GM23338 (cell line): Measurements from ENCODE around the gene GPR55. TPM values are rescaled to one million over a fixed set of nuclear protein-coding genes. Genes with fewer than 3 reads are reported as not detected.

ENCODE experiments used
- ATAC-seq: fragments of 200-7000 bp; cut with Tn5 transposase; 3 replicates; pipeline ENCODE4 v1.9.1; 2020
- DNase-seq: peaks from one replicate; pipeline ENCODE4 v3.0.0-alpha.2; 2015; ENCODE audit warnings: low spot score
- H2AFZ ChIP-seq: fragments of 200-600 bp; sonication (generic); 2 replicates; pipeline ENCODE4 v1.8.0; 2016; ENCODE audit warnings: antibody characterized with exemption, mild to moderate bottlenecking, moderate library complexity
- H3F3A ChIP-seq: fragments of 200-600 bp; sonication (generic); replicated peaks from 2 replicates; pipeline ENCODE4 v1.8.0; 2017; ENCODE audit warnings: antibody characterized with exemption, mixed run types, low read depth
- H3K27ac ChIP-seq: fragments of 200-600 bp; sonication (generic); 2 replicates; pipeline ENCODE4 v1.6.1; 2016; ENCODE audit warnings: low read depth
- H3K27me3 ChIP-seq: fragments of 200-600 bp; sonication (generic); 2 replicates; pipeline ENCODE4 v1.8.0; 2016; ENCODE audit warnings: mild to moderate bottlenecking, mixed run types, moderate library complexity; ENCODE audit not compliant: insufficient read depth
- H3K36me3 ChIP-seq: fragments of 200-600 bp; sonication (generic); 2 replicates; pipeline ENCODE4 v1.8.0; 2016; ENCODE audit warnings: mild to moderate bottlenecking; ENCODE audit not compliant: insufficient read depth
- H3K4me1 ChIP-seq: fragments of 200-600 bp; sonication (generic); 2 replicates; pipeline ENCODE4 v1.8.0; 2016; ENCODE audit warnings: mild to moderate bottlenecking, moderate library complexity; ENCODE audit not compliant: insufficient read depth
- H3K4me2 ChIP-seq: fragments of 200-600 bp; sonication (generic); 2 replicates; pipeline ENCODE4 v1.7.1; 2017; ENCODE audit warnings: mixed run types
- H3K4me3 ChIP-seq: fragments of 200-600 bp; sonication (generic); 2 replicates; pipeline ENCODE4 v1.6.1; 2016; ENCODE audit warnings: mixed run types
- H3K79me2 ChIP-seq: fragments of 200-600 bp; sonication (generic); replicated peaks from 2 replicates; pipeline ENCODE4 v1.8.0; 2017; ENCODE audit warnings: mild to moderate bottlenecking; ENCODE audit not compliant: insufficient read depth
- H3K9me2 ChIP-seq: fragments of 200-600 bp; sonication (generic); 2 replicates; pipeline ENCODE4 v1.8.0; 2017; ENCODE audit not compliant: insufficient read depth
- H4K20me1 ChIP-seq: fragments of 200-600 bp; sonication (generic); replicated peaks from 2 replicates; pipeline ENCODE4 v1.8.0; 2017; ENCODE audit warnings: mild to moderate bottlenecking; ENCODE audit not compliant: insufficient read depth
- H3K27ac Mint-ChIP-seq: 2 replicates; pipeline ENCODE4 v1.8.0; 2020; ENCODE audit warnings: inconsistent platforms, mild to moderate bottlenecking, moderate library complexity, mixed read lengths
- H3K27me3 Mint-ChIP-seq: 3 replicates; pipeline ENCODE4 v1.8.0; 2022; ENCODE audit warnings: low read depth, mild to moderate bottlenecking, moderate library complexity, mixed read lengths, inconsistent platforms; ENCODE audit not compliant: insufficient read depth, poor library complexity
- H3K36me3 Mint-ChIP-seq: 3 replicates; pipeline ENCODE4 v1.8.0; 2021; ENCODE audit warnings: low read depth, mild to moderate bottlenecking, inconsistent platforms, moderate library complexity, mixed read lengths
- H3K4me1 Mint-ChIP-seq: 3 replicates; pipeline ENCODE4 v1.8.0; 2020; ENCODE audit warnings: mild to moderate bottlenecking, inconsistent platforms, mixed read lengths
- H3K4me3 Mint-ChIP-seq: 3 replicates; pipeline ENCODE4 v1.8.0; 2021; ENCODE audit warnings: moderate library complexity, mild to moderate bottlenecking, inconsistent platforms, mixed read lengths
- H3K9me3 Mint-ChIP-seq: 3 replicates; pipeline ENCODE4 v1.8.0; 2020; ENCODE audit warnings: moderate library complexity, mild to moderate bottlenecking, inconsistent platforms, mixed read lengths
- CREB1 ChIP-seq: fragments of 250-450 bp; sonication (Bioruptor Pico); IDR thresholded peaks from 2 replicates; pipeline ENCODE4 v1.5.0; 2020; ENCODE audit warnings: low read depth, mild to moderate bottlenecking, moderate library complexity
- CTCF ChIP-seq, 2 experiments: fragments of 200-600 bp in 1 of 2; sonication (generic) in 1 of 2; conservative IDR thresholded peaks; 2 replicates each; pipeline versions ENCODE4 v1.5.1 to v1.6.1; 2016 to 2017; ENCODE audit warnings: antibody characterized with exemption in 2 of 2, low read depth in 2 of 2, mild to moderate bottlenecking in 2 of 2, moderate library complexity in 1 of 2
- EZH2 ChIP-seq: fragments of 200-600 bp; sonication (generic); IDR thresholded peaks from one replicate; pipeline ENCODE4 v1.8.0; 2017; ENCODE audit warnings: antibody characterized with exemption, mild to moderate bottlenecking, low read depth; ENCODE audit not compliant: unreplicated experiment
- EZH2phosphoT487 ChIP-seq: fragments of 200-600 bp; sonication (generic); IDR thresholded peaks from one replicate; pipeline ENCODE4 v1.8.1; 2018; ENCODE audit warnings: antibody characterized with exemption; ENCODE audit not compliant: unreplicated experiment
- JUNB ChIP-seq: IDR thresholded peaks from one replicate; pipeline ENCODE4 v1.6.1; 2016; ENCODE audit warnings: antibody characterized with exemption; ENCODE audit not compliant: unreplicated experiment
- NANOG ChIP-seq: IDR thresholded peaks from 2 replicates; pipeline ENCODE4 v1.6.1; 2016; ENCODE audit warnings: antibody characterized with exemption, borderline replicate concordance
- POLR2AphosphoS5 ChIP-seq: IDR thresholded peaks from 2 replicates; pipeline ENCODE4 v1.6.1; 2016; ENCODE audit warnings: antibody characterized with exemption, low read depth
- STAT1 ChIP-seq: IDR thresholded peaks from one replicate; pipeline ENCODE4 v1.6.1; 2016; ENCODE audit warnings: antibody characterized with exemption; ENCODE audit not compliant: unreplicated experiment
- ZNF331 ChIP-seq: fragments of 250-450 bp; sonication (Bioruptor Pico); IDR thresholded peaks from 2 replicates; pipeline ENCODE4 v1.5.0; 2020; ENCODE audit warnings: low read depth, mild to moderate bottlenecking, moderate library complexity
- ZNF462 ChIP-seq: fragments of 250-450 bp; sonication (Bioruptor Pico); IDR thresholded peaks from 2 replicates; pipeline ENCODE4 v1.5.0; 2020; ENCODE audit warnings: mild to moderate bottlenecking, moderate library complexity
- polyA plus RNA-seq: library from polyadenylated mRNA; unstranded; fragments of >200 nt; fragmentation: Nextera tagmentation; extraction: Ambion mirVana; gene quantifications from 2 replicates; pipeline ENCODE4 v1.2.1, GENCODE V29; 2016
- total RNA-seq: library from RNA; depleted of rRNA; stranded (reverse); fragments of >200 nt; shearing (Covaris generic); gene quantifications from 2 replicates; pipeline ENCODE4 v1.2.3, GENCODE V29; 2014
- TF ChIP-seq, protein P1 (sequence below): IDR thresholded peaks from one replicate; pipeline ENCODE4 v1.6.1; 2018; ENCODE audit warnings: antibody characterized with exemption; ENCODE audit not compliant: unreplicated experiment
- TF ChIP-seq, protein P2 (sequence below): IDR thresholded peaks from 2 replicates; pipeline ENCODE4 v1.6.1; 2016; ENCODE audit warnings: antibody characterized with exemption

The GPR55 gene
- total and polyA plus RNA-seq, 2 experiments from 2014 or later: not detected

DNA sequence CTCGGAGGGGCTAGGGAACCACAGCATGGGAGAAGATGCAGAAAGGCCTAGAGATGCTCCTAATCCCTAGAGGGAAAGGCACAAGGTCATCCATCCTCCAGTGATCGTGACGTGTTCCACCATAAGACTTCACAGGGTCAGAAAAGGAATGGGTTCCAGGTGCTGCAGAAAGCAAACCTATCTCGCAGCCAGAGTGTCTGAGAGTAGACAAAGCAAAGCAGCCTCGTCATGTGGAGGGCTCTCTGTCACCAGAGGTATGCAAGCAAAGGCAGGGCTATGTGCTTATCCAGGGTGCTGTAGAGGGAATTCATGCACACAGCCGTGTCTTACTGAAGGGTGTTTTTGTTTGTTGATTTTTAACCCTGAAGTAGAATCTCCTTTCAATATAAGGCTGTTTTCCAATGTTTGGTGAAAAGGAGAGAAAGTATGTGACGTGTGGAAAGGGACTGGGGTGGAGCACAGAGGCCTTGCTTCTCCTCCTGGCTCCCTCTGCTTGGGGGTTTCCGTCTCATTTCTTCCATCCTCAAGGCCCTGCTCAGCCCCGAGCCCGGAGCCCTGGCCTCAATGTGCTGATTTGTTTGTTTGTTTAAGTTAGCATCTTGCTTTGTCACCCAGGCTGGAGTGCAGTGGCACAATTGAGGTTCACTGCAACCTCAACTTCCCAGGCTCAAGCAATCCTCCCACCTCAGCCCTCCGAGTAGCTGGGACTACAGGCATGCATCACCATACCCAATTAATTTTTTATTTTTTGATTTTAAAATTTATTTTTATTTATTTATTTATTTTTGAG is 3.0 kb downstream of the GPR55 start:
- H3F3A ChIP-seq: no peaks in the 10 kb centered on the region
- Mint-ChIP-seq H3K4me3 (no peak overlapping the region), H3K27me3 (peaks cover 9% of the 10 kb centered on the region), H3K9me3 (no peaks in the 10 kb centered on the region), H3K4me1 (peaks cover 13% of the 10 kb centered on the region), H3K27ac (no peak overlapping the region), H3K36me3 (no peaks in the 10 kb centered on the region)
- no peaks in the 10 kb centered on the region for H3K4me1 ChIP-seq
- no peak overlapping the region for H3K27ac ChIP-seq
- no peaks in the 10 kb centered on the region for H3K27me3 ChIP-seq
- no peaks in the 10 kb centered on the region for H3K9me2 ChIP-seq
- no peaks in the 10 kb centered on the region for H3K79me2 ChIP-seq
- ATAC-seq (no peak), DNase-seq (no peak)
- TF ChIP-seq EZH2phosphoT487 (no peak), POLR2AphosphoS5 (no peak), STAT1 (no peak), ZNF331 (CRISPR knock-in tag) (no peak), EZH2 (no peak), NANOG (no peak), CREB1 (CRISPR knock-in tag) (no peak), CTCF (conservative IDR thresholded peaks at IDR 0.05; ENCODE audit: low read depth in 2 of 2) (no peak), ZNF462 (CRISPR knock-in tag) (no peak), JUNB (no peak)
- TF ChIP-seq, protein P1, sequence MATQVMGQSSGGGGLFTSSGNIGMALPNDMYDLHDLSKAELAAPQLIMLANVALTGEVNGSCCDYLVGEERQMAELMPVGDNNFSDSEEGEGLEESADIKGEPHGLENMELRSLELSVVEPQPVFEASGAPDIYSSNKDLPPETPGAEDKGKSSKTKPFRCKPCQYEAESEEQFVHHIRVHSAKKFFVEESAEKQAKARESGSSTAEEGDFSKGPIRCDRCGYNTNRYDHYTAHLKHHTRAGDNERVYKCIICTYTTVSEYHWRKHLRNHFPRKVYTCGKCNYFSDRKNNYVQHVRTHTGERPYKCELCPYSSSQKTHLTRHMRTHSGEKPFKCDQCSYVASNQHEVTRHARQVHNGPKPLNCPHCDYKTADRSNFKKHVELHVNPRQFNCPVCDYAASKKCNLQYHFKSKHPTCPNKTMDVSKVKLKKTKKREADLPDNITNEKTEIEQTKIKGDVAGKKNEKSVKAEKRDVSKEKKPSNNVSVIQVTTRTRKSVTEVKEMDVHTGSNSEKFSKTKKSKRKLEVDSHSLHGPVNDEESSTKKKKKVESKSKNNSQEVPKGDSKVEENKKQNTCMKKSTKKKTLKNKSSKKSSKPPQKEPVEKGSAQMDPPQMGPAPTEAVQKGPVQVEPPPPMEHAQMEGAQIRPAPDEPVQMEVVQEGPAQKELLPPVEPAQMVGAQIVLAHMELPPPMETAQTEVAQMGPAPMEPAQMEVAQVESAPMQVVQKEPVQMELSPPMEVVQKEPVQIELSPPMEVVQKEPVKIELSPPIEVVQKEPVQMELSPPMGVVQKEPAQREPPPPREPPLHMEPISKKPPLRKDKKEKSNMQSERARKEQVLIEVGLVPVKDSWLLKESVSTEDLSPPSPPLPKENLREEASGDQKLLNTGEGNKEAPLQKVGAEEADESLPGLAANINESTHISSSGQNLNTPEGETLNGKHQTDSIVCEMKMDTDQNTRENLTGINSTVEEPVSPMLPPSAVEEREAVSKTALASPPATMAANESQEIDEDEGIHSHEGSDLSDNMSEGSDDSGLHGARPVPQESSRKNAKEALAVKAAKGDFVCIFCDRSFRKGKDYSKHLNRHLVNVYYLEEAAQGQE: no peak
- TF ChIP-seq, protein P2, sequence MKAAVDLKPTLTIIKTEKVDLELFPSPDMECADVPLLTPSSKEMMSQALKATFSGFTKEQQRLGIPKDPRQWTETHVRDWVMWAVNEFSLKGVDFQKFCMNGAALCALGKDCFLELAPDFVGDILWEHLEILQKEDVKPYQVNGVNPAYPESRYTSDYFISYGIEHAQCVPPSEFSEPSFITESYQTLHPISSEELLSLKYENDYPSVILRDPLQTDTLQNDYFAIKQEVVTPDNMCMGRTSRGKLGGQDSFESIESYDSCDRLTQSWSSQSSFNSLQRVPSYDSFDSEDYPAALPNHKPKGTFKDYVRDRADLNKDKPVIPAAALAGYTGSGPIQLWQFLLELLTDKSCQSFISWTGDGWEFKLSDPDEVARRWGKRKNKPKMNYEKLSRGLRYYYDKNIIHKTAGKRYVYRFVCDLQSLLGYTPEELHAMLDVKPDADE: no peak
- H3K4me3 ChIP-seq: no peak overlapping the region
- H4K20me1 ChIP-seq: no peaks in the 10 kb centered on the region
- H3K36me3 ChIP-seq: no peaks in the 10 kb centered on the region
- H3K4me2 ChIP-seq: no peak overlapping the region
- H2AFZ ChIP-seq: peak overlapping the region; percentile 87; the same call in 1 of the 2 replicates
